HG03108 (cell line): ENCODE results near the gene SLC1A3.
"Not testable (repeated sequence)": the region's sequence is repeated elsewhere in the genome, so short reads cannot be mapped to it uniquely, and the experiment has no call there.

Experiments used
- ATAC-seq: cut with Tn5 transposase; IDR thresholded peaks from one replicate; pipeline ENCODE4 v1.9.1; 2021; ENCODE audit warnings: moderate library complexity; ENCODE audit not compliant: unreplicated experiment

Gene SLC1A3

DNA sequence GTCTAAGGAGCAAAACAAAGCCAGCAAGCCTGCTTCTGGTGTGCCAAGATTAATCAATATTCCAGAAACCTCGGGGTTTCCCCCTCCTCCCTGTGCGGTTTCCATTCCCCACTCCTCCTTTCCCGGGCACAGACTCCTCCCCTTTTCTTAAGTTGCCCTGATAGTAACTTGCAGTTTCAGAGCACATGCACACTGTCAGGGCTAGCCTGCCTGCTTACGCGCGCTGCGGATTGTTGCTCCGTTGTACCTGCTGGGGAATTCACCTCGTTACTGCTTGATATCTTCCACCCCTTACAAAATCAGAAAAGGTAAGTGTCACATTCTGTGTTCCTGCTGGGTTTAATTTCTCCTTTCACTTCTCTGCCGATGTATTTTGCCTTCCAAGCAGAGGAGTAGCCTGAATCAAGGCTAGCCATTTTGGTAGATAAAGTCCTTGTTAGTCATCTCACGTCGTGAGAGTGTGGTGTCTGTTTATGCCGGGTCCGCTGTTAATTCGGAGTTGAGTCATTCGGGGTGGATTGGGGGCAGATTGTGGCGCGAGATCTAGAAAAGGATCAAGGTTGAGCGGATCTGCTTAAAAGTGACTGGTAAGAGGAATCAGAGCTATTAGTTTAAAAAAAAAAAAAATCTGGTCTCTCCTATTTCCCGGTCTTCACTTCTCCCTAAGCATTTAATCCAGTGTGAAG, at the start of gene SLC1A3:
Gene SLC1A3, plus strand, starts transcription at position 179 of the 686 bp plus-strand sequence. CDS start 1,818 bp downstream, outside the sequence.
- peak; percentile 79 for ATAC-seq

DNA sequence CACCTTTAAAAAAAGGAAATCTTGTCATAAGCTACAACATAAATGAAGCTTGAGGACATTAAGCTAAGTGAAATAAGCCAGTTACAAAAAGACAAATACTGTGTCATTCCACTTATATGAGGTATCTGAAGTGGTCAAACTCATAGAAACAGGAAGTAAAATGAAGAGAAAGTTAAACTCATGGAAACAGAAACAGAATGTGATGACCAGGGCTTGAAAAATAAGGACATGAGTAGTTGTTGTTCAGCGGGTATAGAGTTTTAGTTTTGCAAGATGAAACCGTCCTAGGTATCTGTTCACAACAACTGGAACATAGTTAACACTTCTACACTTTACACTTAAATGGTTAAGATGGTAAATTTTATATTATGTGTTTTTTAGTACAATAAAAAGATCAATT, 47.8 kb upstream of the SLC1A3 start:
- ATAC-seq: no peak

DNA sequence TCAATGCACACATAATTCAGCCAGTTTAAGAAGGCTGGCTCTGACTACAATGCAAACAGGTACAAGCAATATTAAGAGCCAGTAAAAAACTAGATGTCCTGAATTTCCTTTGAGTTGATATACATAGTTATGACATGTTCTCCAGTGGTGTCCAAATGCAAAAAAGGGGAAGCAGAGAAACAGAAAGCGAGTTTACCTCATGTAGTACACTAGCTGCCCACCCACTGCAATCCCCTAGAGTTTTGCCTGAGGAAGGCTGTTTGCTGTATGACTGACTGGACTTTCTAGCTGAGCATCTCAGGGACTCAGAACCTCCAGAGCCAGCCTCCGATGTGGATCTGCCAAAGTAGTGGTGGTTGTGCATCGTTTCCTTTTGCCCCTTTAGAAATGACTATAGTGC, 44.8 kb upstream of the SLC1A3 start:
- ATAC-seq: no peak

DNA sequence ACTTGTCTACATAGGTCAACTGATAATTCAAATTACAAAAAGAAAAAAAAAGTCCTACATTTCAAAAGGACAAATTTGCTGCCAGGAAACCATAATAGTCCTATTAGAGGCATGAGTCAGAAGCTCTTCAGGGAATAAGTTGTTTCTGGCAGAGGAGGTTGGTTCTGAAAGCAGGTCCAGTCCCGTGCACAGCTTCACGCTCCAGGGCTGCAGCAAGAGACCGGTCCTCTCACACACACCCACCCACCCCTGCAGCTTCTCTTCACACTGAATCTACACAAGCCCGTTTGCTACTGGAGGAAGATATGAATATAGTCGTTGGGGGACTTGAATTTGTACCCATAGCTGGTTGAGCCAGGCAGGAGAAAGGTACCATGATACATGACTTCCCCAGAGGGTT, 36.9 kb upstream of the SLC1A3 start:
- ATAC-seq: no peak

DNA sequence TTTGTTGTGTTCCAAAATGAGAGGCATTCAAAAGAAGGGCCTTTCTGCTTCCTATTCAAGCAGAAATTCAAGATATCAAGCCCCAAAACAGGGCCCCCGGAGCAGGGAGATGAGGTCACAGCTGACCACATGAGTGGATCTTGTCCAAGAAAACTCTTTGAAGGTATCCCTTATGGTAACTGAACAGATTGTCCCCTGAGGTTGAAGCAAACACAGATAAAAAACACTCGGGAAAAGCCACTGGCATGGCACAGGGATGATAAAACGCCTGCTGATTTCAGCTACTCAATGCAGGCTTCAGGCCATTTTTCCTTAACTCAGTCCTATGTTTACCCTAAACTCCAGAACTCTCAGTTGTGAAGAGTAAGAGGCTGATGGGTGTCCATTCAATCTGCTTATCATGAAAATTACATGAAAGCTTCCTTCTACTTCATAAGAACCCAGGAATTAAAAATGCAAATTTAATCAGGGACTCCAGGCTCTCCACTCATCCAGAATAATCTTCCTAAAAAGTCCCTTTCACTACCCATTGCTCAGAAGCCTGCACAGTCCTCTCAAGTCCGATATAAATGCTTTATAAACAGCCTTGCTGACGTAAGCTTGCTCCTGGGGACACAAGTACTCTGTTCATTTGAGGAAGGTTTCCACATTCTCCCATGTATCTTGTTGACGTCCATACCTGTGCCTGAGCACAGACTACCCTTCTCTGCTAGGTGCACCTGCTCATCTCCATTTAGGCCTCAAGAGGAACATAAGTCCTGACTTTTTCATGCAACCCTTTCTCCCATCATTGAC, 35.9 kb upstream of the SLC1A3 start:
- no peak for ATAC-seq

DNA sequence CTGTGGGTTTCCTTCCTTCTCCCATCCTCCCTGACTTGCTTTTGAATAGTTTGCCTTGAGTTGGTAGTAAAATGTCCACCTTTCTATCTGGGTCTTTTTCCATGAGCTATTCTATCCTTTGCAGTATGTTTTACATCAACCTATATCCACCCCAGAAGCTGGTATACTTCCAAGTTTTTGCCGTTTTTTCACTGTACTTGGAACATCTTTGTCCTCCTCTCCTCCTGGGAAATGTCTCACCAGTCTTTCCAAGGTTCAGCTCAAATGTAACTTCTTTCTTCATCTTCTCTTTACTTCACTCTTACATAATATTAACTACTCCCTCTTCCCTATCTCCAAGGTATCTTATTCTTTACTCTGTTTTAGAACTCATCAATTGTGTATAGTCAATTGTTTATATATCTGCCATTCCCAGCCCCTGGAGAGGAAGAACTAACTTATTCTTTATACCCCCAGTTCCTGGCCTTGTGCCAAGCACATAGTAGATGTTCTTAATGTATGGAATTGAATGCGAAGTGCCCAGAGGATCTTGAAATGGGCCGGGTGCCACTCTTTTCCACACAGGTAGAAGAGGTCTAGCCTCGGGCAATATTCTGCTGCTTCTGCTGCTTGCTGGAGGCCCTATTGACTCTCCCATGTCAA, 34.9 kb upstream of the SLC1A3 start:
- no peak for ATAC-seq

DNA sequence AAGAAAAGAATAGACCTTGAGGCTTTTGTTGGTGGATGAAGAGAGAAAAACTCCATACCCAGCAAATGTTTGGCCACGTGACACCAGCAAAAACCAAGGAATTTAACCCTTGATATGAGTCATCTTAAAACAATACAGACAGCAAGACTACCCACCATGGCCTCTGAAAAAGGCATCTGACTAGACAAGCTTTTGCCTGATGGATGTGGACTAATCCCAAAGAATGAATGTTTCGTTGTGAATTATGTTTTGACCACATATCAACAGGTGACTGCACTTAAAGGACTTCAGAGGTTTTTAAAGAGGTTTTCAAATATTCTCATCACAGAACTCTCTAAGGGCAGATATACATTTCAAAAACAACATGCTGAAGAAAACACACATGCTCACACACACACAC, 33.0 kb upstream of the SLC1A3 start:
- no peak for ATAC-seq

DNA sequence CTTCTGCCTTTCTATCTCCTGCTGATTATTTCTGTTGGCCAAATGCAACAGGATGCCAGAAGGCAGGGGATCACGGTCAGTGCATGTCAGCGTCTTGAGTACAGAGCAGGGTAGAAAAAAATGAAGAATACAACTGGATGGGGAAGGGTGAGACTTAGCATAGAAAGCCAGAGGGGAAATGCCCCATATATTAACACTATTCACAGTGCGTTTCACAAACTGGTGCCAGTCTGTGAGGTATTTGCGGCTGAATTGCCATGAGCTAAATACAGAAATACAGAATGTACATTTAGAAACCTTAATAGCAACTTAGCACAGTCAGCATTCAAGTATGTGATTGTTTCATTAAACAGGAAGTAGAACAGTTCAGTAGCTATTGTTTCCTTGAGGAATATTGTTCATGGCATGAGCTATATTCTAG, 31.0 kb upstream of the SLC1A3 start:
- ATAC-seq: no peak

DNA sequence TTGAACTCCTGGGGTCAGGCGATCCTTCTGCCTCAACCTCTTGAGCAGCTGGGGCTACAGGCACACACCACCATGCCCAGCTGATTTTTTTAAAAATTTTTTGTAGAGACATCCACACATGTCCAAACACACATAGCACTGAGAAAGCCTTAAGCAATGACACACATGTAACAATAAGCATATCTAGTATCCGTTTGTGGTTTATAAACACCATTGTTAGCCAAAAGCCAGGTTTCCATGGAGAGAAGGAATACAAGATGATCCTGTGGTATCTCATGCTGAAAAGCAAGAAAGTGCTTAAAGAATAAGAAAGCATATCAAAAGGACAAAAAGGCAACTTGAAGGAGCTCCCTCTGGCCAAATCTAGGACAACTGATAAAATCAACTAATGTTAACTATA, 29.7 kb upstream of the SLC1A3 start:
- no peak for ATAC-seq

DNA sequence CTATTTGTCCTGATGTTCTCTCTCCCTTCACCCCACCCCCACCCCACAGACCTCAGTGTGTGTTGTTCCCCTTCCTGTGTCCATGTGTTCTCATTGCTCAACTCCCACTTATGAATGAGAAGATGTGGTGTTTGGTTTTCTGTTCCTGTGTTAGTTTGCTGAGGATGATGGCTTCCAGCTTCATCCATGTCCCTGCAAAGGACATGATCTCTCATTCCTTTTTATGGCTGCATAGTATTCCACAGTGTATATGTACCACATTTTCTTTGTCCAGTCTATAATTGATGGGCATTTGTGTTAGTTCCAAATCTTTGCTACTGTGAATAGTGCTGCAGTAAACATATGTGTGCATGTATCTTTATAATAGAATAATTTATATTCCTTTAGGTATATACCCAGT, 26.5 kb upstream of the SLC1A3 start:
- ATAC-seq: not testable (repeated sequence)

DNA sequence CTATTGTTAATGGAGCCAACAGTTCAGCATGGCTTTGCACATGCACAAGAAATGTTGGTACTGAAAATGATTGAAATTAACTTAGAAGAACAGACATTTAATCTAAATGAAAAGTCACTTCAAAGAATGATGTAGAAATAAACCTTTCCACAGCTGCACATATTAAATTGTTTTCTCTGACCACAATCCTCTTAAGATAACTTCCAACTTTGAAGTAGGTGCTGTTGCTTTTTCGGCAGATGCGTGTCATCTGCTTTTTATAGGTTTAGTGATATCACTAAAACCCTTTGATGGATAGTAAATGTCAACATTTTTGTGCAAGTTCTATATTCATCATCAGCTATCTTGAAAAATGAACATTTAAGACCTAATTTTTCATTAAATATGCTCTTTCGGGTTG, 25.3 kb upstream of the SLC1A3 start:
- ATAC-seq: no peak

DNA sequence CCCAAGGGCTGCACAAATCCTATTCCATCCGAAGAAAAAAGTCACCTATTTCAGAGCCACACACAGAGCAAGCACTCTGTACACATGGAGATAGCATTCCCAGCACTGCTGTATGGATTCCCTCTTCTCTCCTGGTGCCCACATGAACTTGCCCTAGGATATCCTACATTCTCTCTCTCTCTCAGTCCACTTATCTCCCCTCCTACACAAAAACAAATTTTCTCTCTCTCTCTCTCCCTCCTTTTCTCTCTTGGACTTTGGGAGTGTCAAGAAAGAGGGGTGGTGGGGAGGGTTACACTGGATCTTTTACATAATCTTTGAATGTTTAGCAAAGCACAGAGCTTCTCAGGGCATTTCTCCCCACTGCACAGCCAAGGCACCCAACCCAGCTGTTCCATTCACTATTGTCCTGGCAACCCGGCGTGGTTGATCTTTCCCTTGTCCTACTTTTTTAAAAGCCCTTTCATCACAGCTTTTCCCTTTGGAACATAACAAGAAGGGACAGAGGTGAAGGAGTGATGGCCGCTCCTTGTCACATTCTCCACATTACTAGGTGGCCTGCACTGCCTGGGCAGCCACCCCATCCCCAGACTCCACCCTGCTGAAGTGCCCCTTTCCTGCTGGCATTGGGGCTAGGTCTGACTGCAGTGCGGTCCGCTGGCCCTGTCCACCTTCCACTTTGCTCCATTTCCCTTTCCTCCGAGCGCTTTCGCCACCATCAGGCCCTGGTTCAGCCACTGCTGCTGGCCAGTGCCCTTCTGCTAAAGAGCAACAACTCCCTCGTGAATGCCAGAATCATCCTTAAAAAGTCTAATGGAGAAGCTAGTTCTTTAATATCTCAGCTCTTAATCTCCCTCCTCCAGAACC, 22.2 kb upstream of the SLC1A3 start:
- no peak for ATAC-seq

DNA sequence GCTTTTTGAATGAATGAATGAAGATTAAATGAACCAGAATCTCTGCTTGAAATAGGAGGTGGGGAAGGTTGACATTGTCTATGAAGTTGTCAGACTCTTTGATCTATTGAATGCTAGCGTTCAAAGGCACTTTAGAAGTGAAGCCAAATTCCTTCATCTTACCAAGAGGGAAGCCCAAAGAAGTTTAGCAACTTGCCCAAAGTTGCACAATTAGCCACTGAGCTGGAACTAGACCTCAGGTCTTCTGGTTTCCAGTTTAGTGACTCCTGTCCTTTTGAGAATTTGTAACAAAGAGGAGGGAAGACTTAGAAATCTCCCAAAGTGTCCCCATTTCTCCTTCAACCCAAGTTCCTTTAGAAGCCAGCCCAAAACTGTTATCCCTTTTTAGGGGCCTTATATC, 20.7 kb upstream of the SLC1A3 start:
- no peak for ATAC-seq

DNA sequence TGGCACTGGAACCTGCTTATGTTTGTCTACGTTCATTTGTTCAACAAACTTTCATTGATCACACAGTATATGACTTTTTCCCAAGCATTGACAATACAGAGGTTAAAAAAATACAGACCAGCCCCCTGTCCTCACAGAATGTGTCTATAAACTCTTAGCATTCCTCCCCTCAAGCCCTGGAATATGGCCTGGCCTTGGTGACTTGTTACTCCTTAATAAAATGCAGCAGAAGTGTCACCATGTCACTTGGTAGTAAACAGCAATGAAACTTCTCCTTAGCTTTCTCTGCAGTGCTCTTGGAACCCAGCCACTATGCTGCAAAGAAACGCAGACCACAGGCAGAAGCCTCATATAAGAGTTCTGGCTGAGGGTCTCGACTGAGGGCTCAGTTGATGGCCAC, 19.1 kb upstream of the SLC1A3 start:
- no peak for ATAC-seq

DNA sequence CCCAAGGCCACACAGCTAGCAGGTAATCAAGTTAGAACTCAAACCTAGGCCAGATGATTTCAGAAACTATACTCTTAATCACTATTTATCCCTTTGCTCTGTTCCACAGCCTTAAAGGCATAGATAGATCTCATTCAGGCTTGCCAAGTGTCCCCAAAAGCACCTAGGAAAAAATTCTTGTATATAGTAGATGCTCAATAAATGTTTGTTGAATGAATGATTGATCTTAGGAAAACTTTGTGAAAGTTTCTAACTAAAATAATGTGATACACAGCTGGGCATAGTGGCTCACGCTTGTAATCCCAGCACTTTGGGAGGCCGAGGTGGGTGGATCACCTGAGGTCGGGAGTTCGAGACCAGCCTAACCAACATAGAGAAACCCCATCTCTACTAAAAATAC, 16.7 kb upstream of the SLC1A3 start:
- ATAC-seq: not testable (repeated sequence)

DNA sequence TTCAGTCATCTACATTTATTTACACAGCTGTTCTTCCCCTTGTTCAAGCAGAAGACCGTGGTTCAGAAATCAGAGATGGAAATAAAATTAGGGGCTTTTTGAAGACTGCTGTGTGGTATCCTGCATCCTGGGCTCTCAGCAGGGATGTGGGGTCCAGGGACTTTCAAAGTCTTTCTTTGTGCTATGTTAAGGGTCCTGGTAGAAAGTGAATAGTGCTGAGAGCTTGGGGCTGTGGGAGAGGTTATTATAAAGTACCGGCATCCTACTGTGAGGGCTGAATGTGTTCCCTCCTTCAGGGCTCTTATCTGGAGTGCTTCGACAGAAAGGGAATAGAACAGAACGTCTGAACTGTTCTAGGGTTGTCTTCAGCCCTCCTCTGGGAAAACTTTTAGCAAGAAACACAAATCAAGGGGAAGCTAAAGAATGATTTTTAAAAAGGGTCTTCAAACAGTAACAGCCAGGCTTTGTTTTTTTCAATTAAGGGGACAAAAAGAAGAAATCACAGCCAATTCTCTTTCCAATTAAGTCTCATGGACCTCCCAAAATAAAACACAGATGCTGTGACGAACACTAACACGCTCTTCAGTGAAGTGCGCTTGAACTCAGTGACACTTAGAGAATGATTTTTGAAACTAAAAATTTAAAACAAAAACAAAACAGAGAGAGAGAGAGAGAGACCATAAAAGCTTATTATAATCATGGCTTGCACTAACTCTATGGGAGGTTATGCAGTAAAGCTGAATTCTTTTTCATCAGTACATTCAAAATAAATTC, 15.7 kb upstream of the SLC1A3 start:
- no peak for ATAC-seq

DNA sequence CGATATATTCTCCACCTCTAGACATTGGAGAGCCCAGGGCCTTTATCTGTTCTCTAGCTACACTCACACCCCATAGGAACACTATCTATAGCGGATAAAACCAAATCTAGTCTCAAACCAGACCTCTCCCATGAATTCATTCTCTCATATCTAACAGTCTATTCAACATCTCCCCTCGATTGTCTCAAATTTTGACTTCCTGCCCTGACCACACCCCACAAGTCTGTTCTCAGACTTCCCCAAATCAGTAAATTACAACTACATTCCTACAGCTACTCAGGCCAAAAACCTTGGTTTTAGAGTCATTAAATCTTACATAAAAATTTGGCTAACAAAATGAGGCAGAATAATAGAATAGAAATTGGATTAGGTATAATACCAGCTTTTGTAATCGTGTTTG, 12.5 kb upstream of the SLC1A3 start:
- no peak for ATAC-seq

DNA sequence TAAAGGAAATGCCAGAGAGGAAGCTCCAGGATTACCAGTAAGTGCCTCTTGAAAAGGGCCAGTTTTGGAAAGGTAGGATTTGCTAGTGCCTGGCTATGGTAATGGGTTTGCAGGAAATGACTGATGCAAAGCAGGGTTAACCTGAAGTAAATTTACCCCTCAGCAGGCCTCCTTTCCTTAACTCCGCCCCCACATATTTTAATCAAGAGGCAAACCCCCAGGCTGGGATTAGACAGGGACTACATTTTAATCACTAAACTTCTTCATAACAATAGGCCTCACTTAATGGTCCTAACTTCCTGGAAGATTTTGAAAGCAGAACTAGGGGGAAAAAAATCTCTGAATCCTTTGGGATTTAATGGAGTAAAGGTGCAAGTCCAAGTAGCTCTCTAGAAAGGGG, 10.2 kb upstream of the SLC1A3 start:
- no peak for ATAC-seq

DNA sequence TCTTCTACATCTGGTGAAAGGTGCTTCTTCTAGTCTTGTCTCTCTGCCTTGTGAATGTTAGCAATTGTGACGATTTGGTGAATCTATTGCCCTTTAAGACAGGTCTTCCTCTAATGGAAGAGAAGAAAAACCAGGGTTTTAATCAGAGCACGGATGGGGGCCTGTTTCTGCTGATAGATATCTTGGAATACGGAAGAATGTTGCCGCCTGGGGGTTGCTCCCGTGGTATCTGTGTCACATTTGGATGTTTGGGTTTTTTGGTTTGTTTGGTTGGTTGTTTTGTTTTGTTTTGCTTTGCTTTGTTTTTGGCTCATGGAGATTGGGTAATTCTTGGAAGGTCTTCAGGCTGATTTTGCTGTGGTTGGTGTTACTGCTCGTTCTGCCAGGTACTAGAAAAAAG, 9.7 kb upstream of the SLC1A3 start:
- ATAC-seq: no peak

DNA sequence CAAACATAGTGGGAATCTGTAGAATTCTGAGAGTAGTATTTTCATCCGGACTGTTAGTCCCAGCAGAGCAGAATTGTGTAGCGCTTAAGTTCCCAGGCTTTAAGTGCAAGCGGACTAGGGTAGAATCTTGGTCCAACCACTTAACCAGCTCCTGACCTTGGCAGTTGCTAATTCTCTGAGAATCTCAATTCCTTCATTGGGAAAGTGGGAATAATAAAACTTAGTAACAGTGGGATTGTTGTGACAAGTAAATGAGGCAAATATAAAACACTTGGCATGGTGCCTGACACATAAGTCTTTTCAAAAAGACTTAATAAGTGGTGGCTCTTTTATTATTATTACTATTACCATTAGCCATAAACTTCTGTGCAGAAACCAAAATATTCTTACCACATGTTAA, 8.4 kb upstream of the SLC1A3 start:
- no peak for ATAC-seq
